Duodenal mucosa (tissue), 2 donors: ENCODE results near the gene MRPS14.
"Not testable (repeated sequence)": the region's sequence is repeated elsewhere in the genome, so short reads cannot be mapped to it uniquely, and the experiment has no call there.

Experiments used
- H3K27ac ChIP-seq: one replicate; pipeline ENCODE4 v1.7.0; 2013; ENCODE audit warnings: low read depth, low read length
- H3K27me3 ChIP-seq, 2 donors: one replicate each; pipeline ENCODE4 v1.7.0; 2013; ENCODE audit warnings: low read length in 2 of 2, control low read depth in 1 of 2; ENCODE audit not compliant: insufficient read depth in 2 of 2, control insufficient read depth in 1 of 2
- H3K36me3 ChIP-seq, 2 donors: one replicate each; pipeline ENCODE4 v1.7.0; 2013; ENCODE audit warnings: low read length in 2 of 2, control low read depth in 1 of 2; ENCODE audit not compliant: insufficient read depth in 2 of 2, control insufficient read depth in 1 of 2
- H3K4me1 ChIP-seq, 2 donors: one replicate each; pipeline ENCODE4 v1.7.0; 2013; ENCODE audit warnings: low read length in 2 of 2, control low read depth in 1 of 2; ENCODE audit not compliant: insufficient read depth in 2 of 2, control insufficient read depth in 1 of 2
- H3K4me3 ChIP-seq, 2 donors: one replicate each; pipeline ENCODE4 v1.7.0; 2013; ENCODE audit warnings: low read length in 2 of 2, low read depth in 1 of 2
- H3K9ac ChIP-seq, 2 donors: one replicate each; pipeline ENCODE4 v1.7.0; 2013; ENCODE audit warnings: low read length in 2 of 2, low read depth in 1 of 2
- H3K9me3 ChIP-seq, 2 donors: one replicate each; pipeline ENCODE4 v1.7.0; 2013; ENCODE audit warnings: low read length in 2 of 2, control low read depth in 1 of 2; ENCODE audit not compliant: control insufficient read depth in 1 of 2

MRPS14 gene

DNA sequence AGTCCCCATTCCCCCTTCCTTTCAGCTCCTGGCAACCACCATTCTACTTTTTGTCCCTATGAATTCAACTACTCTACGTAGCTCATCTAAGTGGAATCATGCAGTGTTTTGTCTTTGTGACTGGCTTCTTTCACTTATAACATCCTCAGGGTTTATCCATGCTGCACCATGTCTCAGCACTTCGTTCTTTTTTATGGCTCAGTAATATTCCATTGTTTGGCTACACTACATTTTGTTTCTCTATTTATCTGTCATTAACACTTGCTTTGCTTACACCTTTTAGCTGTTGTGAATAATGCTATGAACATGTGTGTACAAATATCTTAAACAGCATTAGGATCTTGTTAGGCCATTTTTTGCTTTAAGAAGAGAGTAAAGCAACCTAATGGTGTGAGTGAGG is 1.5 kb upstream of the MRPS14 start:
- no peak overlapping the region for H3K4me3 ChIP-seq

DNA sequence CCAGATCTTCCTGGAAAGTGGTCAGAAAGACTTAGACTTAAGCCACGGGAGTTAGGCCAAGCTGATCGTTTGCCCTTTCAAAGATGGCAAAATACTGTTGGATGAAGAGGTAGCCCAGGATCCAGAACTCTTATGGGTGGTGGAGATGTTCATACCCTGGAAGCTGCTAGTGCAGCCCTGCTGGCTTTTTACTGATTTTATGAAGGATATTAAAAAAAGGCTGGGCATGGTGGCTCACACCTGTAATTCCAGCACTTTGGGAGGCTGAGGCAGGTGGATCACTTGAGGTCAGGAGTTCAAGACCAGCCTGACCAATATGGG is 657 bp upstream of the MRPS14 start:
- peak overlapping the region; percentile 64 to 92 for H3K9ac ChIP-seq
- not testable (repeated sequence) for H3K4me1 ChIP-seq, H3K27me3 ChIP-seq, H3K36me3 ChIP-seq, H3K9me3 ChIP-seq
- peak overlapping the region; percentile 96 to 100 for H3K4me3 ChIP-seq
- H3K27ac ChIP-seq = peak overlapping the region; percentile 3

More for the DNA sequence above, 1.5 kb upstream of the MRPS14 start:
- Histone ChIP-seq H3K9me3 (no peaks in the 10 kb centered on the region), H3K27ac (no peak overlapping the region), H3K4me1 (peaks cover 6 to 8% of the 10 kb centered on the region in 2 donors), H3K9ac (no peak overlapping the region), H3K27me3 (no peaks in the 10 kb centered on the region), H3K36me3 (no peaks in the 10 kb centered on the region)

DNA sequence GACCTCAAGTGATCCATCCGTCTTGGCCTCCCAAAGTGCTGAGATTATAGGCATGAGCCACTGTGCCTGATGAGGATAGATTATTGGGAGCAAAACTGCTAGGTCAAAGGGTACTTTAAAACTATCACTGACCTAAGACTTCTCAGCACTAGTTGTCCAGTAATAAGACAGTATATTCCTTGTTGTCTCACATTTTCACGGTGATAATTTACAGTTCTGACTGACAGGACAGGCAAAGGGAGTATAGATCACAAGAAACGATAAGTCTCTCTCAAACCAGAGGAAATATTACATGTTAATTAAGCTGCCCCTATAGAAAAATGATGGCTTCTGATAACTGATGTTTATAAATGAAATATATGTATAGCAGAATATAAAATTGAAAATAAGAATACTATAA is 3.7 kb downstream of the MRPS14 start:
- Histone ChIP-seq H3K27ac (no peak overlapping the region), H3K36me3 (peaks cover 11 to 32% of the 10 kb centered on the region in 2 donors), H3K27me3 (no peaks in the 10 kb centered on the region)

DNA sequence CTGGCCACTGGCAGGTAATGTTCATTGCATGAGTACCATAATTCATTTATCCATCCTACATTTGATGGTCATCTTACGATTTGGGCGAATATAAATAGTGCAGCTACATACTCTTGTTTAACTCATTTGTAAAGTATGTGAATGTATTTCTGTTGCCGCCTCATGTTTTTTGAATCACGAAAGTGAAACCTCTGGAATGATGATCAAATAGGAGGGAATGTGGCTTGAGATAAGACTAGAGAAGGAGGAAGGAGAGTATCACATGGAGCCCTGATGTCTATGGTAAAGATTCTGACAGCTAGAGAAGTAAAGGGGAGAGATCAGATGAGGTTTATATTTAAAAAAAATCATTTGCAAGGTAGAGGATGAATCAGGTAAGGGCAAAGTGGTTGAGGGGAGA is 8.0 kb downstream of the MRPS14 start:
- Histone ChIP-seq H3K36me3 (peaks cover 33 to 69% of the 10 kb centered on the region in 2 donors), H3K9ac (no peak overlapping the region), H3K9me3 (no peaks in the 10 kb centered on the region), H3K4me1 (no peaks in the 10 kb centered on the region), H3K4me3 (no peak overlapping the region), H3K27me3 (no peaks in the 10 kb centered on the region), H3K27ac (no peak overlapping the region)

More for the DNA sequence above, 3.7 kb downstream of the MRPS14 start:
- Histone ChIP-seq H3K4me3 (no peak overlapping the region), H3K9me3 (no peaks in the 10 kb centered on the region), H3K9ac (no peak overlapping the region), H3K4me1 (peaks cover 0 to 6% of the 10 kb centered on the region in 2 donors)

DNA sequence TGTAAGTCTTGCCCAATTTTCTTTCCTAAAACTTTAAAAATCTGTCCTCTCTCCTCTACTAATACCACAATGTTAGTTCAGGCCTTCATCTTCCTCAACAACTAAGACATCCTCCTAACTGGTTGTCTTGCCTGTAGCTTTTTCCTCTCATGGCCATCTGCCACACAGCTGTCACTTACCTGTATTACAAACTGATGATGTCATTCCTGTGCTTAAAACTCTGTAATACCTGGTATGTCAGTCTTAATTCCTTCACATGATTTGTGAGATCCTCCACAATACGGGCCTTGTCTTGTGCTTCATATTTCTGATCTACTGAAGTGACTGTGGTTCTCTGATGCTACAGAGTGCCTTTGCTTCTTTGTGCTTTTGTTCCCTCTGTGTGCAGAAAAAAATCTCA is 9.8 kb downstream of the MRPS14 start:
- H3K9ac ChIP-seq = no peak overlapping the region
- no peaks in the 10 kb centered on the region for H3K27me3 ChIP-seq
- peaks cover 39 to 71% of the 10 kb centered on the region in 2 donors for H3K36me3 ChIP-seq
- H3K27ac ChIP-seq = no peak overlapping the region
- H3K4me1 ChIP-seq = no peaks in the 10 kb centered on the region
- H3K9me3 ChIP-seq = no peaks in the 10 kb centered on the region
- H3K4me3 ChIP-seq = no peak overlapping the region

DNA sequence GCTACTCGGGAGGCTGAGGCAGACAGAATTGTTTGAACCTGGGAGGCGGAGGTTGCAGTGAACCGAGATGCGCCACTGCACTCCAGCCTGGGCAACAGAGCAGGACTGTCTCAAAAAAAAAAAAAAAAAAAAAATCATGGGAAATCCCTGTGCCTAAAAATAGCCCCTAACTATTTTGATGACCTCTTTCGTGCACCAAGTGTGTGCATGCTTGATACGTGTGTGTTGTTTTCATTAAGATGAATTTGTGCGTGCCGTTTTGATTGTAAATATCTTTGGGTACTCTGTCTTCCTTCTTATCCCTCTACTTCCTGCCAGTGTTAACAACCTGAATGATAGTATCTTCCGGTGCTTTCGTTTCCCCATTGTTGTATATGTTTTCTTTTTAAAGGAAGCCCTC is 13.7 kb downstream of the MRPS14 start:
- peaks cover 31 to 75% of the 10 kb centered on the region in 2 donors for H3K36me3 ChIP-seq
- no peaks in the 10 kb centered on the region for H3K9me3 ChIP-seq
- H3K9ac ChIP-seq = no peak overlapping the region
- H3K27me3 ChIP-seq = no peaks in the 10 kb centered on the region
- no peak overlapping the region for H3K27ac ChIP-seq
- no peaks in the 10 kb centered on the region for H3K4me1 ChIP-seq
- no peak overlapping the region for H3K4me3 ChIP-seq

DNA sequence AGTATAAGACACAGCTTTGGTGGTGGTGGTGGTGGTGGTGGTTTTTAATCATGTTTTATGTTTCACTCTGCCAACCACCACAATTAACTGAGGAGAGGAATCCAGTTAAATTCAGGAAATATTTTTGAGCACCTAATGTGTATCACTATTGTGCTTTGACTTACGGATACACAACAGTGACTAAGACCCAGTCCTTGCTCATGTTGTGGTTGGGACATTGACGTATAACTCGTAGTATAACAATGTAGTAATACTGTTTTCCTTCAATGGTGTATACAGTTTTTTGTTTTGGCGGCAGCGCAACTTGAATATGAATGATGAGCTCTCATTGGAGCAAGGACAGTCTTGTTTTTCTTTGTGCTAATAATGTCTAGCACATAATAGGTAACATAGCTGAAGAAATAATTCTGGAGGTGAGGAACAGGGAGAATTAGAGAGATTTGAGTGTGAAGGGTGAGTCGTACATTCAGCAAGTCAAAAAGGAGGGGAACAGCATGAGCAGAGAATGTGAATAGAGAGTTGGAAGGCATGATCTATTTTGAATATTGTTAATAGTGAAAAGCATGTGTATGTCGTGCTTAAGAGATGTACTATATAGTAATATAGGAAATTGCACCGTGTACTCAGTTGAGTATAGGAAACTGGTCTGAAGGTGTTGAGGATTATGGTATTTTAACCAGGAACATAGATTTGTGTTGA is 18.0 kb downstream of the MRPS14 start:
- Histone ChIP-seq H3K9me3 (no peaks in the 10 kb centered on the region), H3K36me3 (peaks cover 9 to 38% of the 10 kb centered on the region in 2 donors)

DNA sequence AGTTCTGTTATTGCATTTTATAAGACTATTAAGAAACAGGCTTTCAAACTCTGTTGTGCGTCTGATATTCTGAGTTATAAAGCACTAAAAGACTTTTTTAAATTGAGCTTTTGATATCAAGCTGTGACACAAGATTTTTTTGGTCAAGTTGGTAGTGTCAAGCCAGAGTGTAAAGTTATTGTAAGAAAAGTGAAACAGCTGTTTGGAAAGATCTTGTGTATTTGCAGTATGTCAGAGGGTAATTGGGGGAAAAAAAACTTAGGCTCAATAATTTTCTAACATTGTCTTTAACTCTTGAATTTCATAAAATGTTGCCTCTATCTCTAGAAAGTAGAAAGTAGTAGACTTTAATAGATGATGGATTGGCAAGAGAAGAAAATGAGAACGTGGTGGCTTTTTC is 19.7 kb downstream of the MRPS14 start:
- Histone ChIP-seq H3K4me3 (no peak overlapping the region), H3K36me3 (peaks cover 4 to 33% of the 10 kb centered on the region in 2 donors), H3K27me3 (no peaks in the 10 kb centered on the region), H3K9ac (no peak overlapping the region), H3K4me1 (peaks cover 6 to 7% of the 10 kb centered on the region in 2 donors), H3K9me3 (no peaks in the 10 kb centered on the region), H3K27ac (no peak overlapping the region)

More for the DNA sequence above, 18.0 kb downstream of the MRPS14 start:
- Histone ChIP-seq H3K9ac (no peak overlapping the region), H3K27ac (no peak overlapping the region), H3K4me1 (peaks cover 3 to 5% of the 10 kb centered on the region in 2 donors), H3K4me3 (no peak overlapping the region), H3K27me3 (no peaks in the 10 kb centered on the region)

DNA sequence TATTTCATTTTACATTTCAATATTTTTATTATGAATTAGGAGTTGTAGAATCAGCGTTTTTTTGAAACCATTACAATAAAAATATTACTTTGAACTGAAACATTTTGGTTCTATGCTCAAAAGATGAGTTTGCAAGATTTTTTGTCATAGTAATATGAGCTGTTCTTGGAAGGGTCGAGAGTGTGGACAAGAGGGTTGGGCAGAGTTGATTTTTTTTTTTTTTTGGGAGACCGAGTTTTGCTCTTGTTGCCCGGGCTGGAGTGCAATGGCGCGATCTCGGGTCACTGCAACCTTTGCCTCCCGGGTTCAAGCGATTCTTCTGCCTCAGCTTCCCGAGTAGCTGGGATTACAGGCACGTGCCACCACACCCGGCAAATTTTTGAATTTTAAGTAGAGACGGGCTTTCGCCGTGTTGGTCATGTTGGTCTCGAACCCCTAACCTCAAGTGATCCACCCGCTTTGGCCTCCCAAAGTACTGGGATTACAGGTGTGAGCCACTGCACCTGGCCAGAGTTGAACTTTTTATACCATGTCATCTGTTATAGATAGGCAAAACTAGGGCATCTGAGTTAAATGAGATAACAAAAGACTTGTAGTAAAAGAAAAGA is 20.2 kb downstream of the MRPS14 start:
- H3K27me3 ChIP-seq = no peaks in the 10 kb centered on the region
- no peak overlapping the region for H3K4me3 ChIP-seq
- H3K4me1 ChIP-seq = peaks cover 11% of the 10 kb centered on the region in 2 donors
- H3K36me3 ChIP-seq = peaks cover 4 to 28% of the 10 kb centered on the region in 2 donors
- H3K27ac ChIP-seq = no peak overlapping the region
- H3K9ac ChIP-seq = no peak overlapping the region
- no peaks in the 10 kb centered on the region for H3K9me3 ChIP-seq

DNA sequence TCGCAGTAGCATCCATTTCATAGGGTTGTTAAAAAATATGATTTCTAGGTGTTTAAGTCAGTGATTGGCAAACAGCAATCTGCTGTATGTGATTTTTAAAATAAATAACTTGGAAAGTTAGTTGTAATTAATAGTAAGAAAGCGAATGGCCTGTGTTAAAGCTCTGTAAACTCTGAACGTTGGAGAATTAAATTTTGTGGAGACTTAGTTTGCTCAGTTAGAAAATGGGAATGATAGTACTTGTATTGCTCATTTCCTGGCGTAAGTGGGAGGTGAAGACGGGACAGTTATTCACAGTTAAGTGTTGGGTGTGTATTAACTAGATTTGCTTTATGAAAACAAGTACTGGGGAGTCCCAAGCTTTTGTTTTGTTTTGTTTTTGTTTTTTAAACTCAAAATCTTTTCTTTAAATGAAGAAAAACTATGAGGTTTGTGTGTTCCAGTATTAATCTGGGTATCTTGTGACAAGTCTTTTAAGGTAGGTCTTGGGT is 22.5 kb downstream of the MRPS14 start:
- no peaks in the 10 kb centered on the region for H3K9me3 ChIP-seq
- H3K4me3 ChIP-seq = peak overlapping the region; percentile 91 to 94
- peaks cover 24 to 30% of the 10 kb centered on the region in 2 donors for H3K4me1 ChIP-seq
- H3K36me3 ChIP-seq = peaks cover 0 to 13% of the 10 kb centered on the region in 2 donors
- peak overlapping the region; percentile 92 to 99 for H3K9ac ChIP-seq
- H3K27ac ChIP-seq = peak overlapping the region; percentile 98
- no peaks in the 10 kb centered on the region for H3K27me3 ChIP-seq
